NCI-H187 (cell line): ENCODE measurements around the gene ABR.
"Not testable (repeated sequence)": the region's sequence is repeated elsewhere in the genome, so short reads cannot be mapped to it uniquely, and the experiment has no call there.

Source experiments
- DNase-seq, 2 experiments: peaks; one replicate each; lab custom pipeline; 2025; lab: John Stamatoyannopoulos, UW

Gene ABR

DNA sequence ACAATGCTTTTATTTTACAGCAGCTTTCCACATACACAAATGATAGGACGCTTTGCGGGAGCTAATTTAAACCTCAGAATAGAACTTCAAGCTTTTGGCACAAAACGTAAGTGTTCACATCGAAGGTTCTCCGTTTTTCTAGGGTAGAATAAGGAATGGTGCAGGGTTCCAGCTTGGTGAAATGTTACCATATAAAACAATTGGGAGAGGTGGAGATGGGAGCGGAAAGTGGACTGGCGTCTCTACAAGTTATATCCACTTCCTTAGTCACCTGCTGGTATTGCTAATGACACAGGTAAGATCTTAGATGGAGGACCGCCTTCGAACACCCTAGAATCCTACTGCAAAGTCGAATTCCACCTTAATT, 198.5 kb downstream of the ABR start:
- no peak for DNase-seq

DNA sequence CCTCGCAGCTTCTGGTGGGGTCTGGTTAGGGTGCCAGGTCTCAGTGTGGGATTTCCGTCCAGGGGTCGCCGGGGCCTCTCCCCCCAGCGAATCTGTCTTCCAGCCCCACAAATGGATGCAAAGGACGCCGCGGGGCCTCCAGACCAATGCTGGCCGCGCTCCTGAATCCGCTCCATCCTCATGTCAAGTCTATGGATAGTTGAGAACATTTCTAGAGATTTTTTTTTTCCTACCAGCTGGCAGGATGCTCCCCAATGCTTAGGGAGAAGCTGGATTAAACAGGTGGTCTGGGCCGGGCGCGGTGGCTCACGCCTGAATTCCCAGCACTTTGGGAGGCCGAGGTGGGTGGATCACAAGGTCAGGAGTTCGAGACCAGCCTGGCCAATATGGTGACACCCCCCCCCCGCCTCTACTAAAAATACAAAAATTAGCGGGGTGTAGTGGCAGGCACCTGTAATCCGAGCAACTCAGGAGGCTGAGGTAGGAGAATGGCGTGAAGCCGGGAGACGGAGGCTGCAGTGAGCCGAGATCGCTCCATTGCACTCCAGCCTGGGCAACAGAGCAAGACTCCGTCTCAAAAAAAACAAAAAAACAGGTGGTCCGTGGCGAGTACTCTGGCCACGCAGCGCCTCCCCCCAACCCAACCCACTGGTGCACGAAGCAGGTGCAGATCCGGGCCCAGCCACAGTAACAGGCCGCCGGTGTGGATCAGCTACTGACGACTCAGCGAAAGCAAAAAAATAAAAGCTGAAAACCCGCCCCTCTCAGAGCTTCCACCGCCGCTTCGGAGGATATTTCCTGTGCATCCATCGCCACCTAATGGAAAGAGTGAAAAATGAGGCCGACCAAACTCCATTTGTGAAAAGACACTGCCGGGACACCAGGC, 199.1 kb downstream of the ABR start:
- peak; percentile 36 to 55 for DNase-seq

DNA sequence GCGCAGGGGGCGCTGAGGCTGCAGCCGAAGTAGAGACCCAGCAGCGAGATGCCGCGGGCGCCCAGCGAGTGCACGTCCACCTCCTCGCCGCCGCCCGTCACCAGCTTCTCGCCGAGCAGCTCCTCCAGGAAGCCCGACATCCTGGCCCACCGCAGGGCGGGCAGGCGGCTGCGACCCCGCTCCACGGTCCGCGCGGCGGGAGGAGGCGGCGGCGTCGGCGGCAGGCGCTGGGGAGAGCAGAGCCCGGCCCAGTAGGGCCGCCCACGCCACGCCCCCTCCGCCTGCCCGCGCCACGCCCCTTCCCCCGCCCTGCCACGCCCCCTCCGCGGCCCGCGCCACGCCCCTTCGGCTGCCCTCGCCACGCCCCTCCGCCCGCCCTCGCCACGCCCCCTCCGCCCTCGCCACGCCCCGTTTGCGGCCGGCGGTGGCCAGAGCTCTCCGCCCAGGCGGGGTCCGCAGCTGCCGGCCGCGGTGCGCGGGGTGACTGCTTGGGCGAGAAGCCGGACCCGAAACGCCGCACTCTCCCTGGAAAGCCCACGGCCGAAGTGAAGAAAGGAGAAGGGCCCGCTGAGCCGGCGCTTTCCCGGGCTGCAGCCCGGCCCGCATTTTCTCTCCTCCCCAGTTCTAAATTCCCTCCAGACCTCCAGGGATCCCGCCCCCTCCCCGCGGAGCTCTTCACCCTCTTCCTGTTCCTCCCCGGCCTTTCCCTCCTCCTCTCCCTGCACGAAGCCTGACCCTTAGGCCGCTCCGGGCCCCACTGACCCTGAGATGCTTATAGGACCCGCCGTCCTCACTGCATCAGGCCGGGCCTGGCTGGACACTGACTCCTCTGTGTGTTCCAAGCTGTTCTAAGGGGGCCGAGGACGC, 200.0 kb downstream of the ABR start, which contains the start of gene NXN:
TSS of gene NXN (minus strand) at position 238 of the 867 bp plus-strand sequence.
- DNase-seq = peak in 1 of 2 experiments; percentile 32

DNA sequence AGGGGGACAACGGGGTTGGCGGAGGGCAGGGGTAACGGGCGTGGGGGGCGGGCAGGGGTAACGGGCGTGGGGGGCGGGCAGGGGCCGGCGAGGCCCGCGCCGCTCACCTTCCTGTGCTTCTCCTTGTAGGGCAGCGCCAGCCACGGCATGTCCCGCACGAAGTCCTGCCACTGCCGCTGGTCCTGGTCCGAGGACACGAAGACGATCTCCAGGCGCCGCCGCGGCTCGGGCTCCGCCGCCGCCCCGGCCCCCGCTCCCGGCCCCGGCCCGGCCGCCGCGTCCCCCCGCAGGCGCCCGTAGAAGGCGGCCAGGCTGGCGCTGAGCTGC, 200.6 kb downstream of the ABR start:
- no peak for DNase-seq

DNA sequence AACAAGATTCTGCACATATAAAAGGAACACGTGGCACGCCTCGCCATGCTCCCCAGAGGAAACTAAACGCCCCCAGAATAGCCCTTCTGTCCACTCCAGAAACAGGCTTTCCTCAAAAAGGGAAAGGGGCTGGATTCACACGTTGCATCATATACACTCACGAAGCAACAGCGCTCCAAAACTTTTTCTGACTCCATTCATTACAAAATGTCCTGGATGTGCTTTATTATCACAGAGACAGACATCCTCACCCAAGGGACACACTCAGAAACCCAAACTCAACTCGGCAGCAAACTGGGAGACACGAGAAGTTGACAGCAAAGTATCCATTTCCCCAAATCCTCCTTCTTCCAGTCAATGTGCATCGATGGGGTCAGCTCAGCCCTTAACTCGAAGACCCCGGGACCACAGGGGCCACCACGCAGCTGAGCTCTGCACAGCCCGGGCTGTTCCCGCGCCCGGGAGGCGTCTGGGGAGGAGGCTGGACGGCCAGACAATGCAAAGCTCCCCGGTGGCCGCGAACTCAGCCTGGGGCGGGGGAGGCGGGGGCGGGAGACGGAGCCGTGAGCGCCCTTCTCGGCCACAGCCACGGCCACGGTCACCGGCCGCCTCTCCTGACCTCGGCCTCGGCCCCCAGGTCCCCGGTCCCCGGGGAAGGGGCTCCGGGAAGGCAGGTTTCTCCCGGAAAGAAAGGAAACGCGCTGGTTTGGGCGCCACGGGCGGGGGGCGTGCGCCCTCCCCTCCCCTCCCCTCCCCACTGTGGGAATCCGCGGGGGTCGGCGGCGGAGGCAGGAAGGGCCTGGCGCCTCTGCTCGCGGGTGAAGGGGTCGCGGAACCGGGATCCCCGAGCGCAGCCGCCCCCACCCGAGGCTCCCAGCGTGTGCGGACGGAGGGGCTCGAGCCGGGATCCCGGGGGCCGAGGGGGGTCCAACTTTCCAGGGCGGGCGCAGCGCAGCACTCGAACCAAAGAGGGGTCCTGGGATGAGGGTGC, 201.4 kb downstream of the ABR start:
- DNase-seq = no peak

DNA sequence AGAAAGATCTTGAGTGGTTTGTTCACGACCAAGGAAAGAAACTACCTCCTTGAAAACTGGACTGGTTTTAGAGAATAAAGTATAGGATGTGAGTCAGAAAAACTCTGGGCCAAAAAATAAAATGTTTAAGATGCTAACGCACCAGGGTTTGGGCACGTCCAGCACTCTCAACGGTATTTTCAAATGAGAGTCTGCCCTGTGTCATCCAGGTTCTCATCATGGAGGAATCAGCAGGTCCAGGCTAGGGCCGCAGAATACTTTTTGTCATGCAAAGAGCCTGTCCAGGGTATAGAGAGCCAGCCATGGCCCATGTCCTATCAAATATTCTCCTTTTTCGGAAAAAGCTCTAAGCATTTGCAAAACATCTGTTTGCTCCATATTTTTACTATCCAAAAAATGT, 202.6 kb downstream of the ABR start:
- DNase-seq = no peak

DNA sequence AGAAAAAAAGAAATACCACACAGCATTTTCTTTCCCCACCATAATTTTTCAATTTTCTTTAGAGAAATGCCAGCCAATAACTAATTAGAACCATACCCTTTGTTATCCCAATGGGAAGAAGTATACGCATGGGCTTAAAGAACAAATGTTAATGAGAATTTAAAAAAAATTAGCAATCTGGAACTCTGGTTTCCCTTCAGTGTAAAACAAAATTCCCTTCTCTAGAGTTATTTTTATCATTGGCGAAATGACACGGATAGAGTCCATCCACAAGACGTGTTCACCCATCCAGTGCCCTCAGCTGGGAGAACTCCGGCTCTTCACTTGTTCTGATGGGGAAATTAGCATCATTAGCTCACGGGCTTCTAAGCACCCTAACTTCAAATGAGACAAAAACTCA, 203.5 kb downstream of the ABR start:
- no peak for DNase-seq

DNA sequence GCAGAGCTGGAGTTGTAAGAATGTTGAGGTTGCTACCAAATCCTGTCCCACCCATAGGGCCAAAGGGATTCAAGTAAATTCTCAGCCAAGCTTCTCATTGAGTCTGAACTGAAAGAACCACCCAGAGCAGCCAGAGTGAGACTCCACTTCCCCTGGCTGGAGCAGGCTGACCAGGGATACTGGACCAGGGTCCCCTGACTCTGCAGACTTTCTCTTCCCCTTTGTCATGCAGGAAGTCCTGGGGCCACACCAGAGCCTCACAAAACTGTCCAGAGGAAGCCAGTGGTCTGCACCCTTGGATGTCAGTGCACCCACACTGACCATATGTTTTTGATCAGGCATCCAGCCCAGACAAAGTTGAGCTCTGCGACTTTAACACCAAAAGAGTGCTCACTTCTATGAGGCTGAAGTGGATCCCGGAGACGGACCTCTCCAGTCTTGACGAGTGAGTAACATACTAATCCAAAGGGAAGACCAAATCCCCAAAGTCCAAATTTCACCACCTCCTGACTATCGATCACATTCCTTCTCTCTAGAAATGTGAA, 204.3 kb downstream of the ABR start:
- DNase-seq = no peak

DNA sequence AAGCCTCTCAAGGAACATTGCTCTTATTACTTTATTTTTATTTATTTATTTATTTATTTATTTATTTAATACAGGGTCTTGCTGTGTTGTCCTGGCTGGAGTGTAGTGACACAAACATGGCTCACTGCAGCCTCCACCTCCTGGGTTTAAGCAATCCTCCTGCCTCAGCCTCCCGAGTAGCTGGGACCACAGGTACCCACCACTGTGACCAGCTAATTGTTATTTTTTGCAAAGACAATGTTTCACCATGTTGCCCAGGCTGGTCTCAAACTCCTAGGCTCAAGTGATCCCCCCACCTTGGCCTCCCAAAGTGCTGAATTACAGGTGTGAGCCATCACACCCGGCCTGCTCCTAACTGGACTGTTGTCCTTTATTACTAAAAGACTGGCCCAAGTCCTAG, 205.0 kb downstream of the ABR start:
- not testable (repeated sequence) for DNase-seq

DNA sequence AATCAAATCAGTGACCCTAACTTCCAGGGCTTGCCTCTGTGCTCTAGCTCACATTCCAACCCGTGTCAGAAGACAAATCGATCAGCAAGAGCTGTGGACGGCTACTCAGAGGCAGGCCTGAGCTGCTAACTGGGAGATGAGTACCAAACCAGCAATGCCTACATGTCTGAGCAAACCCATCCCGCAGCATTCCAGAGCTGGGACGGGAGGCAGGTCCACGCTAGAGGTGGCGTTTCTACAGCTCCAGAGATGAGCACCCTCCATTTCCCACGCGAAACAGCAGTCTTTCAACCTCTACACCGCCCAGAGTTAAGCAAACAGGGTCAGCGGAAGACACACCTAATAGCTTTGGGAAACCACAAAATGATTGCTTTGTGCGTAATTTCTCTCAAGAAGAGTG, 206.7 kb downstream of the ABR start:
- DNase-seq = no peak

DNA sequence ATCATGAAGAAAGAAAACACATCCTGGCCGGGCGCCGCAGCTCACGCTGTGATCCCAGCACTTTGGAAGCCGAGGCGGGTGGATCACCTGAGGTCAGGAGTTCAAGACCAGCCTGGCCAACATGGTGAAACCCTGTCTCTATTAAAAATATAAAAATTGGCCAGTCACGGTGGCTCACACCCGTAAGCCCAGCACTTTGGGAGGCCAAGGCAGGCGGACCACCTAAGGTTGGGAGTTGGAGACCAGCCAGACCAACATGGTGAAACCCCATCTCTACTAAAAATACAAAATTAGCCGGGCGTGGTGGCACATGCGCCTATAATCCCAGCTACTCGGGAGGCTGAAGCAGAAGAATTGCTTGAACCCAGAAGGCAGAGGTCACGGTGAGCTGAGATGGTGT, 207.9 kb downstream of the ABR start:
- DNase-seq = not testable (repeated sequence)

DNA sequence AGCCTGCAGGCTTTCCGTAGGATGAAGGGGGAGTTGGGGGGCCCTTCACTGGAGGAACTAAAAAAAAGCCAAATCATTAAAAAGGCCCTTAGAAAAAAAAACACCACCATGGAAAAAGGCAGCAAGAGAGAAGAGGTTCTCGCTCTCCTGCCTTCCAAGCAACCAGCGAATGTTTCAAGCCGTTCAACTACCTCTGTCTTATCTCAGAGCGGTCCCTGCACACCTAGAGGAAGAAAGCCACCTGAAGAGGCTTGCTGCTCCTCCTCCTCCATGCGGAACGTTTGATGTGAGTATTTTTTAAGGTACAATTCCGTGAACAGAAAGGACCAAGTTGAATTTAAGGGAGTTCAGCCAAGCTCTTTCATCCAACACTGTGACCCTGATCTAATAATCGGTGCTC, 209.4 kb downstream of the ABR start:
- no peak for DNase-seq

DNA sequence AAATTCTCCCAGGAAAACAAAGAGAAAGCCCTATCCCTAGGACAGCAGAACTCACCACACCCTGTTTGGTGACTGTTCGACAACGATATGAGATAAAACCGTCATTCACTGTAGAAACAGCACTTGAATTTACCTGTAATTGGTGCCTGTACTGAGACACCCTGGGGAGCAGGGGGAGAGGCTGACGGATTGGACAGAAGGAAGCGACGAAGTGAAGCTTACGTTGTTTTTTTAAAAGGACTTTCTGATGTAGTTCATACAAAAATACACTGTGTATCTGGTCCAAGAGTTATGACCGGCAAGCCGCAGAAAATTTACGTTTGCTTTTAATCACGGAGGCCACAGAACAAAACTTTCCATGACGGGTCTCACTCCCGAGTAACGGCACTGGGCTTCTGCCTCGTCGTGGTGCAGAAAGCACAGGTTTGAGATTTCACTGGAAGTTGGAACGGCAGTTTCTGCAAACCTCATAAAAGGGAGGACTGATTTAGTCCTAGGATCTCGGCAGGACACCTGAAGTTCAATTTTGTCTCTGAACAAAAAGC, 209.9 kb downstream of the ABR start:
- DNase-seq = no peak

DNA sequence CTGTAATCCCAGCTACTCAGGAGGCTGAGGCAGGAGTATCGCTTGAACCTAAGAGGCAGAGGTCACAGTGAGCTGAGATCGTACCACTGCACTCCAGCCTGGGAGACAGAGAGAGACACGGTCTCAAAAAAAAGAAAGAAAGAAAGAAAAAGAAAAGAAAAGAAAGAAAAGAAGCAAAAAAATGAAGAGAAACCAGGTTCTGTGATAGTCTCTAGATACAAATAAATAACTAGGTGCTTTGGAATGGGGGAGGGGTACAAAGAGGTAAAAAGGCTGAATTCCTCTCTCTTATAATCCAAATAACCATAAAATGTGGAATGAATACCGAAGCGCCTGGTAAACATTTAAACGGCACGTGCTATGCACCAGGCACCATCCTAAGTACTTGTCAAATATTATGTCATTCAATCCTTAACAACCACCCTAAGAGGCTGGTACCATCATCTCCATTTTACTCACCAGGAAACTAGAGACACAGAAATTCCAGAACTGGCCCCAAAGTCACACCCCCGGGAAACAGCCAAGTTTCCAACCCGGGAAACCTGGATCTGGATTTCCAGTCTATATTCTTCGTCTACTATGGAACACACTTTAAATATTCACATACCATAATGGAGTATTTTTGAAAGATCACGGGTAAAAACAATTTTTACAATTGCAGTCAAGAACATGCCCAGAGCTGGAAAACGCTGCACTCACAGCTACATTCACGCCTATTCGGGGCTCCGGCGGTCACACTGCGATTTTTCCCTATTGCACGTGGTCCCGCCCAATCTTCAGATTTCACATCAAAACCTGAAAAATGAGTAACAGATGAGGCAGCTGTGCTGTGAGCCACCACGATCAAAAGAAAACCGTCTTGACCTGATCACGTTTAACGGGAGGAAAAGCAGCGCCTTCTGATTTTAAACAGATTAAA, 210.7 kb downstream of the ABR start:
- DNase-seq = no peak

DNA sequence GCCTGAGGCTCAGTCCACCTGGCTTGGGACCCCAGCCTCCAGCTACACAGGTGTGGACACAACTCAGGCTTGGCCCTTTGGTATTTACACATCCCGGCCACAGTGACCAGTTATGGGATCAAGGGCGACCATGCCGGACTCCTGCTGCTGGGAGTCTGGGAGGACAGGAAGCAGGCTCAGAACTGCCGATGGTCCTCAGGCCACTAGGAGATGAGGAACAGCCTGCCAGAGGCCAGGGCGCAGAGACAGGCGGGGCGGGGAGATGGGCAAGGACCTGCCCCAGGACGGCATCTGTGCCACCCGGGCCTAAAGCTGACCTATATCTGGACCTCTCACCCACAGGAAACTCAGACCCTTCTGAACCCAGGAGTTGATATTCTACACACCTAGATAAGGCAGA, 212.7 kb downstream of the ABR start:
- DNase-seq = no peak

DNA sequence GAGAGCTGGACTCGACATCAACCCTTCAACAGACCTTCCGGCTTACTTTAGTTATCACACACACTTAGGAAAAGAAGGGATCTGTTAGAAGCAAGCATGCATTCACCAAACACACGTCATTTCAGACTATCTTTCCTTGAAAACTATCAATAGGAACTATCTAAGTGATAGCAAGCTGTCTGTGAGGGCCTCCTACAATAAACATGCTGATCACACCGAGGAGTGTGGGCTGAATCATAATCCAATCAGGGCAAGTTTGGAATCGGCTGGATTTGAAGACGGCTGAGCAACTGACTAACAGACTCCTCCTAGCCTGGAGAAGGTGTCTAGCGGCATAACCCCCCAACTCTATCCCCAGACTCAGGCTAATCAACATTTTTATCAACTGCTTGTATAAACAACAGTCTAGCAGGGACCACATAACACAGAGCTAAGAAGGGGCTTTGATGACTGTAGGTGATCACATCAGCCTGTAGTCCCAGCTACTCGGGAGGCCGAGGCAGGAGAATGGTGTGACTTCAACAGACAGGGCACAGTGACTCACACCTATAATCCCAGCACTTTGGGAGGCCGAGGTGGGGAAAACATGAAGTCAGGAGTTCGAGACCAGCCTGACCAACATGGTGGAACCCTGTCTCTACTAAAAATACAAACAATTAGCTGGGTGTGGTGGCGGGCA, 214.3 kb downstream of the ABR start:
- no peak for DNase-seq

DNA sequence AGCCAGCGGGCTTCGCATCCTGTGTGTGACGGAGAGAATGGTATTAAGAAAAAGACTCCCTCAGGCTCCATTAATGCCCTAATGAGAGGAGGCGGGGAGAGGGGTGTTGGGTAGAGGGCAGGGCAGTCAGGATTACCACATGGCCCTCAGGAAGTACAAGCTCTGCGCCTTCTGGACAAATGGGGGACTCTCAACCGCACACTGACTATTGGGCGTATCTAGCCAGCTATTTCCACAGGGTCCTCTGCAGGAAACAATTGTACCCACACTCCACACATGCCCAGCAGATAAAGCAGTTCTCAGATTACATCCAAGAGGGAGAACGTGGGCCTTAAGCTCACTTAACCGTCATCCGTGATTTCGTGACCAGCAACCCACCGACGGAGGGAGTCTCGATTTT, 214.9 kb downstream of the ABR start:
- no peak for DNase-seq

DNA sequence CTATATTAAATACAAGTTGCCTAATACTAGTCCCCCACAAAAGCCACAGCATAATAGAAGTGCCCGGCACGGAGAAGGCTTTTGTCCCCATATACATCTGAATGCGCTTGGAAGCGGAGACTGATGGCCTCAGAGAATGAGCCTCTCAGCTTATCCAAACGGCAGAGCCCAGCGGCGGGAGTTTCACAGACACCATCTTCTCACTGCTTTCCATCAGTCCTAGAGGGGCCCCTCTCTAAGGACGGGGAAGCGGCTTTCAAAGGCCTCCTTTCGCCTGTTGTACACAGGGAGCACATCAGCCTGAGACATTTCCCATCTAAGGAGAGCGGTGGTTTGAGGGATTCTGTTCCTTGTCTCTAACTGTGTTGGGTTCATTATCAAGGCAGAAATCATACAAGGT, 217.1 kb downstream of the ABR start:
- no peak for DNase-seq

DNA sequence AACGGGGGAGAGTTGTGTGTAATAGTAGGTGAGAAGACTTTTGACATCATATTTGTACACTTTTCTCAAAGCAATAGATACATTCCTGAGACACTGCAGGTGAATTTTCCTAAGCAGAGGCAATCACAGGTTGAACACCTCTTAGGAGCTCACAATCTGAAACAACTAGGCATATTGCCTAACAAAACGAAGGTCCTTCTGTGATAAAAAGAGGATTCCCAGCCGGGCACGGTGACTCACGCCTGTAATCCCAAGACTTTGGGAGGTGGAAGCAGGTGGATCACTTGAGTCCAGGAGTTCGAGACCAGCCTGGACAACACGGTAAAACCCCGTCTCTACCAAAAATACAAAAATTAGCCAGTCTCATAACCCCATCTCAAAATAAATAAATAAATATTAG, 217.6 kb downstream of the ABR start:
- no peak for DNase-seq
